HepG2 (cell line): Measurements from ENCODE around the gene NXN. TPM values are rescaled to one million over a fixed set of nuclear protein-coding genes. Genes with fewer than 3 reads are reported as not detected.

Source experiments
- AGO1 ChIP-seq: fragments of 200-400 bp; formaldehyde crosslinking; IDR thresholded peaks from 2 replicates; pipeline ENCODE4 v1.6.1; 2017; ENCODE audit warnings: mild to moderate bottlenecking, low read depth, low read length, moderate library complexity; ENCODE audit not compliant: poor library complexity, severe bottlenecking
- ARID3A ChIP-seq: IDR thresholded peaks from 2 replicates; pipeline ENCODE4 v1.6.1; 2012; ENCODE audit warnings: low read depth, low read length, improper control_type of control experiment
- CREBL2 ChIP-seq: sonication (generic); formaldehyde crosslinking; IDR thresholded peaks from 2 replicates; pipeline ENCODE4 v1.8.1; 2023; ENCODE audit warnings: missing genetic modification reagents, mild to moderate bottlenecking, borderline replicate concordance
- DDIT3 ChIP-seq: sonication (generic); formaldehyde crosslinking; IDR thresholded peaks from 2 replicates; pipeline ENCODE4 v1.4.0; 2020; ENCODE audit warnings: mild to moderate bottlenecking, missing genetic modification reagents
- GATAD2A ChIP-seq: IDR thresholded peaks from 2 replicates; pipeline ENCODE4 v1.6.1; 2016
- HNF1A ChIP-seq, 2 experiments: sonication (generic) in 1 of 2; formaldehyde crosslinking in 1 of 2; IDR thresholded peaks; 2 replicates each; pipeline versions ENCODE4 v1.4.0 to v1.6.1; 2016 to 2020; ENCODE audit warnings: borderline replicate concordance in 1 of 2, low read depth in 1 of 2, mild to moderate bottlenecking in 1 of 2, missing genetic modification reagents in 1 of 2
- IRF9 ChIP-seq: sonication (generic); formaldehyde crosslinking; IDR thresholded peaks from 2 replicates; pipeline ENCODE4 v1.8.0; 2022; ENCODE audit warnings: missing genetic modification reagents, mild to moderate bottlenecking, borderline replicate concordance
- KAT7 ChIP-seq: IDR thresholded peaks from 2 replicates; pipeline ENCODE4 v1.6.1; 2018; ENCODE audit warnings: borderline replicate concordance, missing compliant biosample characterization
- KLF6 ChIP-seq: IDR thresholded peaks from 2 replicates; pipeline ENCODE4 v1.8.0; 2016; ENCODE audit warnings: missing biosample characterization, missing genetic modification reagents
- MXD4 ChIP-seq: IDR thresholded peaks from 2 replicates; pipeline ENCODE4 v1.6.1; 2016; ENCODE audit warnings: mild to moderate bottlenecking, missing biosample characterization, missing genetic modification reagents
- MYC ChIP-seq: sonication (generic); formaldehyde crosslinking; IDR thresholded peaks from 2 replicates; pipeline ENCODE4 v1.9.0; 2021; ENCODE audit warnings: missing genetic modification reagents, borderline replicate concordance
- TCF7 ChIP-seq: sonication (generic); IDR thresholded peaks from 2 replicates; pipeline ENCODE4 v1.6.1; 2016; ENCODE audit warnings: antibody characterized with exemption, low read depth
- ZBTB44 ChIP-seq: sonication (generic); formaldehyde crosslinking; IDR thresholded peaks from 2 replicates; pipeline ENCODE4 v1.4.0; 2020; ENCODE audit warnings: missing genetic modification reagents
- ZNF234 ChIP-seq: sonication (generic); formaldehyde crosslinking; conservative IDR thresholded peaks from 2 replicates; pipeline ENCODE4 v1.5.1; 2020; ENCODE audit warnings: mild to moderate bottlenecking, missing genetic modification reagents
- ZNF260 ChIP-seq: sonication (generic); formaldehyde crosslinking; IDR thresholded peaks from 2 replicates; pipeline ENCODE4 v1.4.0; 2020; ENCODE audit warnings: missing genetic modification reagents, low read depth, mild to moderate bottlenecking, borderline replicate concordance
- ZNF558 ChIP-seq: sonication (generic); formaldehyde crosslinking; IDR thresholded peaks from 2 replicates; pipeline ENCODE4 v1.9.0; 2022; ENCODE audit warnings: mild to moderate bottlenecking, missing genetic modification reagents, borderline replicate concordance
- ZNF660 ChIP-seq: sonication (generic); formaldehyde crosslinking; IDR thresholded peaks from 2 replicates; pipeline ENCODE4 v1.5.1; 2020; ENCODE audit warnings: mild to moderate bottlenecking, low read depth, missing genetic modification reagents, borderline replicate concordance
- ZNF678 ChIP-seq: sonication (generic); formaldehyde crosslinking; IDR thresholded peaks from 2 replicates; pipeline ENCODE4 v1.4.0; 2020; ENCODE audit warnings: mild to moderate bottlenecking, missing genetic modification reagents
- polyA plus RNA-seq, 8 experiments: library from polyadenylated mRNA; depleted of rRNA in 3 of 8; stranded (reverse) in 7 of 8; unstranded in 1 of 8; fragments of >200 nt; fragmentation: Illumina TruSeq in 4 of 8; extraction: Trizol in 4 of 8; gene quantifications; 2 replicates each; pipeline versions ENCODE4 v1.2.1 to v1.2.3, GENCODE V29; 2011 to 2016; ENCODE audit warnings: low read depth in 4 of 8, missing spikeins in 1 of 8, mixed read lengths in 1 of 8; ENCODE audit not compliant: insufficient read depth in 1 of 8
- total RNA-seq, 5 experiments: library from RNA; depleted of rRNA; stranded (reverse); fragments of >200 nt; fragmentation: Illumina TruSeq; extraction: Trizol; gene quantifications; 2 replicates each; pipeline ENCODE4 v1.2.3, GENCODE V29; 2016; ENCODE audit warnings: low read depth in 1 of 5

The NXN gene
- total and polyA plus RNA-seq, 2 of the 13 experiments (the other 11 are each of a cell fraction or from before 2014, with no cell fraction given): 22.2 to 24.3 TPM

- no peak; the same call in none of the 2 replicates for TF ChIP-seq GATAD2A
- TF ChIP-seq ZNF260 (CRISPR knock-in tag): no peak
- no peak for TF ChIP-seq ZNF660 (CRISPR knock-in tag)
- no peak for TF ChIP-seq DDIT3 (CRISPR knock-in tag)
- TF ChIP-seq KAT7 (CRISPR knock-in tag): peak; percentile 76; the same call in 1 of the 2 replicates
- TF ChIP-seq MXD4 (CRISPR knock-in tag): peak; percentile 89
- TF ChIP-seq MYC (CRISPR knock-in tag): peak; percentile 96
- TF ChIP-seq AGO1: peak; percentile 76
- TF ChIP-seq ZBTB44: peak; percentile 23; the same call in 1 of the 2 replicates
- peak; percentile 26 for TF ChIP-seq HNF1A (IDR thresholded peaks at IDR 0.05; ENCODE audit: low read depth)
- peak; percentile 49 for TF ChIP-seq HNF1A (CRISPR knock-in tag; IDR thresholded peaks at IDR 0.05; ENCODE audit: borderline replicate concordance)
- 0 out of 2 replicates have a peak, but pooled peaks have one; percentile 37 for TF ChIP-seq ARID3A
- TF ChIP-seq TCF7: no peak
- TF ChIP-seq ZNF558: peak; percentile 96
- TF ChIP-seq KLF6 (CRISPR knock-in tag): peak; percentile 89
- TF ChIP-seq CREBL2 (CRISPR knock-in tag): peak; percentile 24; the same call in 1 of the 2 replicates
- TF ChIP-seq ZNF234 (CRISPR knock-in tag): no peak; the same call in 1 of the 2 replicates
- TF ChIP-seq ZNF678 (CRISPR knock-in tag): peak; percentile 7; the same call in 1 of the 2 replicates
- TF ChIP-seq IRF9: peak; percentile 89; the same call in 1 of the 2 replicates
Measured at GRCh38 chr17:996554-997344, 17.2 kb upstream of the NXN start, which contains the start of gene TIMM22 (continued).
